Measurements from ENCODE around the gene TAS1R3.

DNA sequence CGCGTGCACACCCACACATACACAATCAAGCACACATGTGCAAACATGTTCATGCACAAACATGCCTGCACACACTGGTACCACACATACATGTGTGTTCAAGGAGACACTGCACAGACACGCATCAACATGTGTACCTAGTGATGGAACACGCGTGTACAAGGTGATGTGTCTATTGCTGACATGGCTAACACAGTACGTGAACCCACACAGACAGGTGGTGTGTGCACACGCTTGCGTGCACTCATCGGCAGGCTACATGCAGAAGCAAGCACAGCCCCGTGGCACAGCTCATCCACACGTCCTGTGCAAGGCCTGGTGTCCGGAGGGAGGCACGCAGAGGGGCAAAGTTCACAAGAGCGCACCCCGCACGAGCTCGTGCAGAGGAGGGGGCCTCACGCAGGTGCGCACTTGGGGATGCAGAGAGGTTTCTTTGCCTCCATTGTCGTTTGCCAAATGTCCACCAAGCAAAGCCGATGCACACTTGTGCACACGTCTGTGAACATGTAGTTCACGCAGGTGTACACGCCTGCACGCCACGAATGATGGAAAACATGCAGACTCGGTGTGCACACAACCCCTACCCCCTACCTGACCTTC is 24.3 kb upstream of the TAS1R3 start:
- TF ChIP-seq, protein P1, sequence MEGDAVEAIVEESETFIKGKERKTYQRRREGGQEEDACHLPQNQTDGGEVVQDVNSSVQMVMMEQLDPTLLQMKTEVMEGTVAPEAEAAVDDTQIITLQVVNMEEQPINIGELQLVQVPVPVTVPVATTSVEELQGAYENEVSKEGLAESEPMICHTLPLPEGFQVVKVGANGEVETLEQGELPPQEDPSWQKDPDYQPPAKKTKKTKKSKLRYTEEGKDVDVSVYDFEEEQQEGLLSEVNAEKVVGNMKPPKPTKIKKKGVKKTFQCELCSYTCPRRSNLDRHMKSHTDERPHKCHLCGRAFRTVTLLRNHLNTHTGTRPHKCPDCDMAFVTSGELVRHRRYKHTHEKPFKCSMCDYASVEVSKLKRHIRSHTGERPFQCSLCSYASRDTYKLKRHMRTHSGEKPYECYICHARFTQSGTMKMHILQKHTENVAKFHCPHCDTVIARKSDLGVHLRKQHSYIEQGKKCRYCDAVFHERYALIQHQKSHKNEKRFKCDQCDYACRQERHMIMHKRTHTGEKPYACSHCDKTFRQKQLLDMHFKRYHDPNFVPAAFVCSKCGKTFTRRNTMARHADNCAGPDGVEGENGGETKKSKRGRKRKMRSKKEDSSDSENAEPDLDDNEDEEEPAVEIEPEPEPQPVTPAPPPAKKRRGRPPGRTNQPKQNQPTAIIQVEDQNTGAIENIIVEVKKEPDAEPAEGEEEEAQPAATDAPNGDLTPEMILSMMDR (conservative IDR thresholded peaks at IDR 0.05 in 1 of 2, IDR thresholded peaks at IDR 0.05 in 1 of 2; ENCODE audit: extremely low read depth in 1 of 2, insufficient read depth in 1 of 2, low read depth in 1 of 2, low read length in 2 of 2): no peak
- no peak for TF ChIP-seq EZH2 (IDR thresholded peaks at IDR 0.05; ENCODE audit: borderline replicate concordance, low read length)
